ENCODE measurements around the gene FBXL7. TPM values are rescaled to one million over a fixed set of nuclear protein-coding genes. Genes with fewer than 3 reads are reported as not detected.

Gene FBXL7
- total and polyA plus RNA-seq, 4 donors = 0.24 to 1.4 (median 1.2) TPM

GRCh38 chr5:15741591-15741990 lies 241.6 kb downstream of the FBXL7 start:
- 71% methylated on average over 5 of the region's 5 CpGs for WGBS
- DNase-seq (ENCODE audit: low spot score) = no peak

GRCh38 chr5:15746833-15747232 lies 246.9 kb downstream of the FBXL7 start:
- 60% methylated on average over 2 of the region's 2 CpGs for WGBS
- no peaks in the 10 kb centered on the region for H3K36me3 ChIP-seq (ENCODE audit: control insufficient read depth in 4 of 4, insufficient read depth in 3 of 4, low read depth in 1 of 4, low read length in 3 of 4)

More at GRCh38 chr5:15741591-15741990, 241.6 kb downstream of the FBXL7 start:
- Histone ChIP-seq H3K27ac (ENCODE audit: low read depth in 1 of 2, low read length in 2 of 2) (no peak overlapping the region), H3K36me3 (ENCODE audit: control insufficient read depth in 4 of 4, insufficient read depth in 3 of 4, low read depth in 1 of 4, low read length in 3 of 4) (no peaks in the 10 kb centered on the region), H3K27me3 (ENCODE audit: control insufficient read depth in 4 of 4, insufficient read depth in 4 of 4, low read length in 3 of 4) (no peaks in the 10 kb centered on the region), H3K4me1 (ENCODE audit: control insufficient read depth in 4 of 4, insufficient read depth in 4 of 4, low read length in 3 of 4) (no peaks in the 10 kb centered on the region), H3K9ac (ENCODE audit: low read depth in 1 of 2, low read length in 2 of 2) (no peak overlapping the region), H3K9me3 (ENCODE audit: control insufficient read depth in 4 of 4, low read length in 3 of 4) (no peaks in the 10 kb centered on the region), H3K4me3 (ENCODE audit: low read depth in 1 of 3, low read length in 3 of 3) (no peak overlapping the region)
- no peak for TF ChIP-seq RAD21 (IDR thresholded peaks at IDR 0.05)

GRCh38 chr5:15748266-15748665 lies 248.3 kb downstream of the FBXL7 start:
- H3K27me3 ChIP-seq (ENCODE audit: control insufficient read depth in 4 of 4, insufficient read depth in 4 of 4, low read length in 3 of 4) = no peaks in the 10 kb centered on the region
- WGBS = 63% methylated on average over 2 of the region's 2 CpGs
- no peaks in the 10 kb centered on the region for H3K36me3 ChIP-seq (ENCODE audit: control insufficient read depth in 4 of 4, insufficient read depth in 3 of 4, low read depth in 1 of 4, low read length in 3 of 4)
- no peak for DNase-seq (ENCODE audit: low spot score)
- no peaks in the 10 kb centered on the region for H3K9me3 ChIP-seq (ENCODE audit: control insufficient read depth in 4 of 4, low read length in 3 of 4)
- TF ChIP-seq GABPA (IDR thresholded peaks at IDR 0.05 in 1 of 2, conservative IDR thresholded peaks at IDR 0.05 in 1 of 2) = no peak
- no peak overlapping the region for H3K9ac ChIP-seq (ENCODE audit: low read depth in 1 of 2, low read length in 2 of 2)
- H3K4me1 ChIP-seq (ENCODE audit: control insufficient read depth in 4 of 4, insufficient read depth in 4 of 4, low read length in 3 of 4) = no peaks in the 10 kb centered on the region
- no peak overlapping the region for H3K4me3 ChIP-seq (ENCODE audit: low read depth in 1 of 3, low read length in 3 of 3)
- no peak overlapping the region for H3K27ac ChIP-seq (ENCODE audit: low read depth in 1 of 2, low read length in 2 of 2)

More at GRCh38 chr5:15746833-15747232, 246.9 kb downstream of the FBXL7 start:
- no peak overlapping the region for H3K9ac ChIP-seq (ENCODE audit: low read depth in 1 of 2, low read length in 2 of 2)
- H3K4me3 ChIP-seq (ENCODE audit: low read depth in 1 of 3, low read length in 3 of 3) = no peak overlapping the region
- no peaks in the 10 kb centered on the region for H3K27me3 ChIP-seq (ENCODE audit: control insufficient read depth in 4 of 4, insufficient read depth in 4 of 4, low read length in 3 of 4)
- no peak for DNase-seq (ENCODE audit: low spot score)
- no peaks in the 10 kb centered on the region for H3K9me3 ChIP-seq (ENCODE audit: control insufficient read depth in 4 of 4, low read length in 3 of 4)
- TF ChIP-seq YY1 (IDR thresholded peaks at IDR 0.05) = no peak
- no peak overlapping the region for H3K27ac ChIP-seq (ENCODE audit: low read depth in 1 of 2, low read length in 2 of 2)
- H3K4me1 ChIP-seq (ENCODE audit: control insufficient read depth in 4 of 4, insufficient read depth in 4 of 4, low read length in 3 of 4) = no peaks in the 10 kb centered on the region

GRCh38 chr5:15752663-15753285 lies 252.8 kb downstream of the FBXL7 start:
- H3K4me3 ChIP-seq (ENCODE audit: low read depth in 1 of 3, low read length in 3 of 3) = no peak overlapping the region
- H3K9ac ChIP-seq (ENCODE audit: low read depth in 1 of 2, low read length in 2 of 2) = no peak overlapping the region
- no peak overlapping the region for H3K27ac ChIP-seq (ENCODE audit: low read depth in 1 of 2, low read length in 2 of 2)
- 67% methylated on average over 10 of the region's 10 CpGs for WGBS
- no peaks in the 10 kb centered on the region for H3K27me3 ChIP-seq (ENCODE audit: control insufficient read depth in 4 of 4, insufficient read depth in 4 of 4, low read length in 3 of 4)
- no peaks in the 10 kb centered on the region for H3K4me1 ChIP-seq (ENCODE audit: control insufficient read depth in 4 of 4, insufficient read depth in 4 of 4, low read length in 3 of 4)
- H3K36me3 ChIP-seq (ENCODE audit: control insufficient read depth in 4 of 4, insufficient read depth in 3 of 4, low read depth in 1 of 4, low read length in 3 of 4) = no peaks in the 10 kb centered on the region
- peaks cover 0 to 4% (median 0%) of the 10 kb centered on the region in 4 donors for H3K9me3 ChIP-seq (ENCODE audit: control insufficient read depth in 4 of 4, low read length in 3 of 4)
- DNase-seq (ENCODE audit: low spot score) = no peak
- TF ChIP-seq ZBTB33 (IDR thresholded peaks at IDR 0.05) (no peak), FOXA2 (IDR thresholded peaks at IDR 0.05) (no peak), YY1 (IDR thresholded peaks at IDR 0.05) (no peak), ATF3 (IDR thresholded peaks at IDR 0.05) (no peak), NR2F2 (IDR thresholded peaks at IDR 0.05) (no peak), EGR1 (IDR thresholded peaks at IDR 0.05; ENCODE audit: low read depth in 2 of 2) (no peak), SP1 (IDR thresholded peaks at IDR 0.05) (no peak), MAX (IDR thresholded peaks at IDR 0.05) (no peak), TAF1 (conservative IDR thresholded peaks at IDR 0.05) (no peak), FOXA1 (IDR thresholded peaks at IDR 0.05) (no peak), JUND (IDR thresholded peaks at IDR 0.05) (no peak), GABPA (IDR thresholded peaks at IDR 0.05 in 1 of 2, conservative IDR thresholded peaks at IDR 0.05 in 1 of 2) (no peak), HNF4G (IDR thresholded peaks at IDR 0.05) (no peak), CTCF (IDR thresholded peaks at IDR 0.05; ENCODE audit: low read depth, low read length, missing input control) (no peak), RXRA (IDR thresholded peaks at IDR 0.05) (no peak), HNF4A (conservative IDR thresholded peaks at IDR 0.05) (no peak), RAD21 (IDR thresholded peaks at IDR 0.05) (no peak)

Measured in liver (tissue), 9 donors.